ENCODE measurements around the gene MUC13. TPM values are rescaled to one million over a fixed set of nuclear protein-coding genes. Genes with fewer than 3 reads are reported as not detected.

The MUC13 gene
- total RNA-seq, 1 experiment from 2014 or later: 0.22 TPM

- TF ChIP-seq TCF7 (CRISPR knock-in tag; IDR thresholded peaks at IDR 0.05; ENCODE audit: low read depth): no peak
- TF ChIP-seq JAZF1 (CRISPR knock-in tag; IDR thresholded peaks at IDR 0.05): no peak
- TF ChIP-seq IRF1 (CRISPR knock-in tag; IDR thresholded peaks at IDR 0.05): no peak
- TF ChIP-seq FOXP4 (CRISPR knock-in tag; IDR thresholded peaks at IDR 0.05): no peak
- no peak for TF ChIP-seq ZNF396 (CRISPR knock-in tag; IDR thresholded peaks at IDR 0.05; ENCODE audit: borderline replicate concordance)
- TF ChIP-seq, protein P1, sequence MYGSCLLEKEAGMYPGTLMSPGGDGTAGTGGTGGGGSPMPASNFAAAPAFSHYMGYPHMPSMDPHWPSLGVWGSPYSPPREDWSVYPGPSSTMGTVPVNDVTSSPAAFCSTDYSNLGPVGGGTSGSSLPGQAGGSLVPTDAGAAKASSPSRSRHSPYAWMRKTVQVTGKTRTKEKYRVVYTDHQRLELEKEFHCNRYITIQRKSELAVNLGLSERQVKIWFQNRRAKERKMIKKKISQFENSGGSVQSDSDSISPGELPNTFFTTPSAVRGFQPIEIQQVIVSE (CRISPR knock-in tag; IDR thresholded peaks at IDR 0.05; ENCODE audit: borderline replicate concordance): no peak
- TF ChIP-seq AR (CRISPR knock-in tag; IDR thresholded peaks at IDR 0.05): no peak
- no peak for TF ChIP-seq RELA (CRISPR knock-in tag; IDR thresholded peaks at IDR 0.05; ENCODE audit: borderline replicate concordance)
- no peak for TF ChIP-seq PRRX2 (CRISPR knock-in tag; IDR thresholded peaks at IDR 0.05)
- TF ChIP-seq NR3C1 (CRISPR knock-in tag; conservative IDR thresholded peaks at IDR 0.05; ENCODE audit: low read depth): no peak
- TF ChIP-seq SMAD4 (CRISPR knock-in tag; IDR thresholded peaks at IDR 0.05): no peak
- TF ChIP-seq, protein P2, sequence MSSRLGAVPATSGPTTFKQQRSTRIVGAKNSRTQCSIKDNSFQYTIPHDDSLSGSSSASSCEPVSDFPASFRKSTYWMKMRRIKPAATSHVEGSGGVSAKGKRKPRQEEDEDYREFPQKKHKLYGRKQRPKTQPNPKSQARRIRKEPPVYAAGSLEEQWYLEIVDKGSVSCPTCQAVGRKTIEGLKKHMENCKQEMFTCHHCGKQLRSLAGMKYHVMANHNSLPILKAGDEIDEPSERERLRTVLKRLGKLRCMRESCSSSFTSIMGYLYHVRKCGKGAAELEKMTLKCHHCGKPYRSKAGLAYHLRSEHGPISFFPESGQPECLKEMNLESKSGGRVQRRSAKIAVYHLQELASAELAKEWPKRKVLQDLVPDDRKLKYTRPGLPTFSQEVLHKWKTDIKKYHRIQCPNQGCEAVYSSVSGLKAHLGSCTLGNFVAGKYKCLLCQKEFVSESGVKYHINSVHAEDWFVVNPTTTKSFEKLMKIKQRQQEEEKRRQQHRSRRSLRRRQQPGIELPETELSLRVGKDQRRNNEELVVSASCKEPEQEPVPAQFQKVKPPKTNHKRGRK (CRISPR knock-in tag; IDR thresholded peaks at IDR 0.05; ENCODE audit: borderline replicate concordance): no peak
- TF ChIP-seq, protein P3, sequence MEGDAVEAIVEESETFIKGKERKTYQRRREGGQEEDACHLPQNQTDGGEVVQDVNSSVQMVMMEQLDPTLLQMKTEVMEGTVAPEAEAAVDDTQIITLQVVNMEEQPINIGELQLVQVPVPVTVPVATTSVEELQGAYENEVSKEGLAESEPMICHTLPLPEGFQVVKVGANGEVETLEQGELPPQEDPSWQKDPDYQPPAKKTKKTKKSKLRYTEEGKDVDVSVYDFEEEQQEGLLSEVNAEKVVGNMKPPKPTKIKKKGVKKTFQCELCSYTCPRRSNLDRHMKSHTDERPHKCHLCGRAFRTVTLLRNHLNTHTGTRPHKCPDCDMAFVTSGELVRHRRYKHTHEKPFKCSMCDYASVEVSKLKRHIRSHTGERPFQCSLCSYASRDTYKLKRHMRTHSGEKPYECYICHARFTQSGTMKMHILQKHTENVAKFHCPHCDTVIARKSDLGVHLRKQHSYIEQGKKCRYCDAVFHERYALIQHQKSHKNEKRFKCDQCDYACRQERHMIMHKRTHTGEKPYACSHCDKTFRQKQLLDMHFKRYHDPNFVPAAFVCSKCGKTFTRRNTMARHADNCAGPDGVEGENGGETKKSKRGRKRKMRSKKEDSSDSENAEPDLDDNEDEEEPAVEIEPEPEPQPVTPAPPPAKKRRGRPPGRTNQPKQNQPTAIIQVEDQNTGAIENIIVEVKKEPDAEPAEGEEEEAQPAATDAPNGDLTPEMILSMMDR (IDR thresholded peaks at IDR 0.05): no peak
- no peak for TF ChIP-seq GTF2I (CRISPR knock-in tag; conservative IDR thresholded peaks at IDR 0.05)
- TF ChIP-seq FOXJ3 (CRISPR knock-in tag; IDR thresholded peaks at IDR 0.05; ENCODE audit: borderline replicate concordance): no peak
- TF ChIP-seq MLX (CRISPR knock-in tag; IDR thresholded peaks at IDR 0.05): no peak
- TF ChIP-seq, protein P4, sequence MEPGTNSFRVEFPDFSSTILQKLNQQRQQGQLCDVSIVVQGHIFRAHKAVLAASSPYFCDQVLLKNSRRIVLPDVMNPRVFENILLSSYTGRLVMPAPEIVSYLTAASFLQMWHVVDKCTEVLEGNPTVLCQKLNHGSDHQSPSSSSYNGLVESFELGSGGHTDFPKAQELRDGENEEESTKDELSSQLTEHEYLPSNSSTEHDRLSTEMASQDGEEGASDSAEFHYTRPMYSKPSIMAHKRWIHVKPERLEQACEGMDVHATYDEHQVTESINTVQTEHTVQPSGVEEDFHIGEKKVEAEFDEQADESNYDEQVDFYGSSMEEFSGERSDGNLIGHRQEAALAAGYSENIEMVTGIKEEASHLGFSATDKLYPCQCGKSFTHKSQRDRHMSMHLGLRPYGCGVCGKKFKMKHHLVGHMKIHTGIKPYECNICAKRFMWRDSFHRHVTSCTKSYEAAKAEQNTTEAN (CRISPR knock-in tag; IDR thresholded peaks at IDR 0.05): no peak
- no peak for TF ChIP-seq ATF6 (CRISPR knock-in tag; IDR thresholded peaks at IDR 0.05)
- DNase-seq (ENCODE audit: low spot score): no peak
- ChIA-PET CTCF (interaction anchor here (1.3 to 1.6 kb wide), 3 partner anchors 22 to 123 kb away, joined by 3 to 10 read pairs (median 7); no protein-coding TSS in a partner anchor), POLR2A (interaction anchor here (0.7 kb wide), 1 partner anchor 1244 kb away, joined by 6 read pairs; no protein-coding TSS in a partner anchor)
- Mint-ChIP-seq H3K27ac (peak overlapping the region; percentile 97), H3K36me3 (peaks cover 12% of the 10 kb centered on the region; the same call in 1 of the 2 replicates), H3K27me3 (ENCODE audit: low read depth) (no peaks in the 10 kb centered on the region), H3K9me3 (no peaks in the 10 kb centered on the region), H3K4me3 (peak overlapping the region; percentile 88), H3K4me1 (peaks cover 68% of the 10 kb centered on the region)
- no peak for ATAC-seq
Measured at GRCh38 chr3:124883766-124884473, 50.6 kb downstream of the MUC13 start.

Measured in WTC11 (cell line).